Measurements from ENCODE around the gene DMRT3. TPM values are rescaled to one million over a fixed set of nuclear protein-coding genes. Genes with fewer than 3 reads are reported as not detected.

DMRT3 gene, protein sequence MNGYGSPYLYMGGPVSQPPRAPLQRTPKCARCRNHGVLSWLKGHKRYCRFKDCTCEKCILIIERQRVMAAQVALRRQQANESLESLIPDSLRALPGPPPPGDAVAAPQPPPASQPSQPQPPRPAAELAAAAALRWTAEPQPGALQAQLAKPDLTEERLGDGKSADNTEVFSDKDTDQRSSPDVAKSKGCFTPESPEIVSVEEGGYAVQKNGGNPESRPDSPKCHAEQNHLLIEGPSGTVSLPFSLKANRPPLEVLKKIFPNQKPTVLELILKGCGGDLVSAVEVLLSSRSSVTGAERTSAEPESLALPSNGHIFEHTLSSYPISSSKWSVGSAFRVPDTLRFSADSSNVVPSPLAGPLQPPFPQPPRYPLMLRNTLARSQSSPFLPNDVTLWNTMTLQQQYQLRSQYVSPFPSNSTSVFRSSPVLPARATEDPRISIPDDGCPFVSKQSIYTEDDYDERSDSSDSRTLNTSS
- not detected for total RNA-seq

DNA sequence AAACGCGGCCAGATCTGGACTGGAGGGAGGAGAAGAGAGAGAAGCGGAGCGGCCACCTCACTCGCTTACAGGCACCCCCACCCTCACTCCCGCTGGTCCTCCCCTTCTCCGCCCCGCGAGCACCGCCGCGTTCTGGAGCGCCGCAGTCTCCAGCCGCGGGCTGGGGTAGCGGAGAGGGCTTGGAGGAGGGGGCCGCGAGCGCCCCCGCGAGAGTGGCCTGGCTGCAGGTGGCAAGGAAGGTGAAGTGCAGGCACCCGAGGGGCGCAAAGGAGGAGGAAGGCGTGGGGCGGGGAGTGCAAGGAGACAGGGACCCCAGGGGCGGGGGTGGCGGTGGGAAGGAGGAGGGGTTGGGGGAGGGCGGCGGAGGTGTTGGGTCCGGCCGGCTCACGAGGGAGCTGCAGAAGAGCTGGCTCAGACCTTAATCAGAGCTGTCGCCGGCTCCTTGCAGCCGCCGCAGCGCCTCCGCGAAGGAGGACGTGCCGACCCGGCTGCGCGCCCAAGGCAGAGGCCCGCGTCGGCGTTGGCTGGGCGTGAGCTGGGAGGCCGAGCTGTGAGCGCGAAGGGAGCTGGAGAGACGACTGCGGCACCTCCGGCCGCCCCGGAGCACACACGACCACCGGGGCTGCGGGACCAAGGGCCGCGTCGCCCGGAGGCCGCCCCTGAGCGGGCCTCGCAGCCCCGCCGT is at the start of gene DMRT3:
TSS of gene DMRT3 (plus strand) at position 398 of the 685 bp plus-strand sequence. CDS start 347 bp downstream, outside the sequence.
- ChIA-PET CTCF (no interaction called here), POLR2A (no interaction called here)

DNA sequence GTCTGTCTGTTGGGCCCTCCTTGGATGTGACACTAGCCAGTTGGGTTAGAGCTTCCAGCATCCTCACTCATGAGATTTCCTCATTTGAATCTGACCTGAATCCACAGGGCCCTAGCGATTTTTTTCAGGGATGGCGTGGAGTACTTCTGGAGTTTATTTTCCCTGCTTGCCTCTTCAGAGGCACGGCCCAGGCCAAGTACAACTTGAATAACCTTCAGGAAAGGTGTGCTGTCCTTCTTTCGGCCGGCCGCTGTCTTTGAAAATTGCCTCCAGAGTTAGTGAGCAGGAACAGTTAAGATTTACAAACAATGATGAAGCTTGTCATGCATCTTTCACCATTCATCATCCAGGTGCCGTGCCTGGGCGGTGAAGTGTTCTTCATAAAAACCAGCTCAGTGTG is 49.5 kb upstream of the DMRT3 start:
- CTCF ChIA-PET: interaction anchor here (1.0 kb wide), 1 partner anchor 12 kb away, joined by 3 read pairs; no protein-coding TSS in a partner anchor

DNA sequence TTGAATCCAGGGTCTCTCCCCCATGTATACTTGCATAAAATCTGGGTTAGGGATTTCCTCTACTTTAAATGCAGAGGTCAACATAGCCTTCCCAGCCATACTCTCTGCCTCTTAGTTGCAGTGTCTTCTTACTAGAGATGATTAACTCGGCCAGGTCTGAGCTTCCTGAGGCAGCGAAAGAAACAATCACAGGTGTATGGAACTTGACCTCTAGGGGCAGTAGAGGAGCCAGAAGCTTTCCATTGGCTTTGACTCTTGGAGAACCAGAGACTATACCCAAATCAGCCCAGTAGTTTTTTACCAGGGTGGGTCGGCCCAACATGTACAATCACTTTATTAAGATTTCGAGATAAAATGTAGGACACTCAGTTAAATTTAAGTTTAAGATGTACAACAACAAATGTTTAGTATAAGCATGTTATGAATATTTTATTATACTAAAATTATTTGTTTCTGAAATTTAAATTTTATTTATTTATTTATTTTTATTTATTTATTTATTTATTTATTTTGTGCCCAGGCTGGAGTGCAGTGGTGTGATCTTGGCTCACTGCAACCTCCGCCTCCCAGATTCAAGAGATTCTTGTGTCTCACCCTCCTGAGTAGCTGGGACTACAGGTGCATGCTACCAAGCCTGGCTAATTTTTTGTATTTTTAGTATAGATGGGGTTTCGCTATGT is 48.0 kb upstream of the DMRT3 start:
- ChIA-PET CTCF (no interaction called here), POLR2A (no interaction called here)

More for the DNA sequence above, 49.5 kb upstream of the DMRT3 start:
- POLR2A ChIA-PET: no interaction called here

DNA sequence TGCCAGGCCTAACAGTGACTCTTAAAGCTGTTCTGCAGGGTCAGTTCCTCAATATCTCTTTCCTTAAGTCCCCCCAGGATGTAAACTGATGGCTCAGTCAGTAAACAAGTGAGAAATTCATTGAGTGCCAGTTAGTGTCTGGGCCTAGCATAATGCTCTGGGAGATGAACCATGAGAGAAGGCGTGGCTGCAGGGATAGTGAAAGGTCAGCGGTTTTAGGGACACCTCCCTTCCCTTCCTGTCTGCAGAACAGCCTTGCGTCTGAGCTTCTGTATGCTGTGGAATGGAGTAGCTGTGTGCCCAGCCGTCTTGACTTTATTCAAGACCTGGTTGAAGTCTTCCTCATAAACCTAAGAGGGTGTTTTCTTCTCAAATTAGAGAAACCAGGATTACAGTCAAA is 46.7 kb upstream of the DMRT3 start:
- CTCF ChIA-PET: no interaction called here
- POLR2A ChIA-PET: no interaction called here

DNA sequence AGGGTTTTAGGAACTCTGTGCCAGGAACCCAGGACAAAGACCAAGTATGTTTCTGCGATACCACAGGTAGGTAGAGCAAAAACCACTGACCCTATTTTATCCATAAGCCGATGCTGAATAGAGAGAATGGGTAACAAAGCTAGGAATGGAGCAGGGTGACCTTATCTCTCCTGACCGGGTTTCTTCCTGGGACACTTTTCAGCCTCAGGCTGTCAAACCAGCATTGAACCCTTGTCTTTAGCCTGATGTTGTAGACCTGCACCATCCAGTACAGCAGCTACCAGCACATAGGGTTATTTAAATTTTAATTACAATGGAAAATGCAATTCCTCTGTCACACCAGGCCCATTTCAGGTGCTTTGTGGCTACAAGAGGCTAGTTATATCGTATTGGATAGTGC is 43.1 kb upstream of the DMRT3 start:
- POLR2A ChIA-PET: no interaction called here
- CTCF ChIA-PET: interaction anchor here (0.7 kb wide), 1 partner anchor 447 kb away, joined by 3 read pairs; no protein-coding TSS in a partner anchor

DNA sequence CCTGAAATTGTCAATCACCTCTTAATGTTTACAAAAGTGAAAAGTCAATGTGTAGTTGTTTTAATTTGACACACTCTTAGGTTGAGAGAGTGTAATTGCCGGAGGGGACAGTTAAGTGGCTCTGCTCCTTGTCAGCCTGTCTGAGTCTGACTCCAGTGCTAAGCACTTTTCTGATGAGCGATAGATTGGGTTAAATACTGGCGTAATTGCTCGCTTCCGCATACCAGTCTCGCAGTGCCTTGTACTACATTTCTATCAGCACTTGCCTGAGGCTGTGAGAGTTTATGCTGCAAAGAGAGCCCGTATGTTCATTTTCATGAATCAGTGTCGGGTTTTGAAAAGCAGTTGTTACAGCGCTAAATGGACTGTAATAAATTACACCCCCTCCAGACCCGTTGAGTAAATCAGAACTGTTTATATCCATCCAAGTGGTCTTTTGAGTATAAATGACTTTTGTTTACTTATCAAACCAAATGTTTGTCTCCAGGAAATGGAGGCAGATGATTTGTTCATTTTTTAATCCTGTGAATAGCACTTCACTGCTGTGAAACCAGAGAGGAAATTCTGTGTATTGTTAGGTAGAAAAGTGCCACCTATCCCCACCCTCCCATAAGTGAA is 41.0 kb upstream of the DMRT3 start:
- CTCF ChIA-PET: no interaction called here

DNA sequence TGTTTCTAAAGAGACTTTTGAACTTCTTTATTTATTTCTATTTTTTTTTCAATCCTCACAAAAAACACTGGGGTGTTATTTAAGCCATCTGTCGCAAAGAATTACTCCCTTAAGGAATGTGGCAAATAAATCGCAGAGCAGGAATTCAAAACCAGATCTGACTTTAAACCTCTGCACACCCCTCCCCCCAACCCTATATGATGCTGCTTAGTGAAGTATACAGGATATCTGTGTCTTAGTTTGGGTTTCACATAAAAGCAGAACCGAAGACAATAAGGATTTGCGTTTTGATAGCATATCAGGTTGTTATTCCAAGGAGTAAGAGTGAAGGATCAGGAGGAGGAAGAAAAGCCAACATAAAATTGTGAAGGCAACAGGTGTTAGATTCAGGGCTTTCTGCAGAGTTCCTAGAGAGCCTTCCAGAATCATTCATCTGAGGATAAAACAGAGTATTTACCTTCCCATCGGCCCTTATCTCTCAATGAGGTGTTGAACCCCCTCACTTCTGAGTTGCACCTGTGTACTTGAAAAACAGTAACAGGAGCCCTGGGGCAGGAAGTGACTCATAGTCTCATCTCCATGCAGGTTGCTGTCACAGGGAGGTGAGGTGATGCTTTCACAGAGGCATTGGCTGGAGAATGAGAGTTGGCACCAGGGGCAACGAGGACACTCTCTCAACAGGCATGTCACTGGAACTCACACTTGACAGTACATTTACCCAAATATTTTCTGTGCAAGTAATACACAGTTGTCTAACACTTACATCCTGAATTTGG is 33.5 kb upstream of the DMRT3 start:
- ChIA-PET POLR2A (no interaction called here), CTCF (no interaction called here)

More for the DNA sequence above, 41.0 kb upstream of the DMRT3 start:
- POLR2A ChIA-PET: no interaction called here

DNA sequence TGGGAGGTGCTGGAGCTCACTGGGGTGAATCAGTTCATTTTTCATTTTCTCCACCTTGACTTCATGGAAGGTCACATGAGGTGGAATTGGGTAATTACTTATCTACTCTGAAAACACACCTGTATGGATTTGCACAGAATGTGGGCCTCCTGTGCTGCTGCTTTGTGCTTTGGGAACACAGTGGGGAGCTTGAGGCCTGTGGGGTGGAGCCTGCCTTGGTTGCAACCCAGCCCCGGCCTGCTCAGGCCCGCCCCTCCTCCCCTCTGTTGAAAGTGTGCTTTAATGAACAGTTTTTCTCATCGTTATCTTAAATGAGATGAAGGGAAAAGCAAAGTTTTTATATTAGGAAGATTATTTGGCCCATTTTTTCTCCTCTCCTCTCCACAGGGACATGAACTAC is 28.5 kb upstream of the DMRT3 start:
- ChIA-PET CTCF (no interaction called here), POLR2A (no interaction called here)

DNA sequence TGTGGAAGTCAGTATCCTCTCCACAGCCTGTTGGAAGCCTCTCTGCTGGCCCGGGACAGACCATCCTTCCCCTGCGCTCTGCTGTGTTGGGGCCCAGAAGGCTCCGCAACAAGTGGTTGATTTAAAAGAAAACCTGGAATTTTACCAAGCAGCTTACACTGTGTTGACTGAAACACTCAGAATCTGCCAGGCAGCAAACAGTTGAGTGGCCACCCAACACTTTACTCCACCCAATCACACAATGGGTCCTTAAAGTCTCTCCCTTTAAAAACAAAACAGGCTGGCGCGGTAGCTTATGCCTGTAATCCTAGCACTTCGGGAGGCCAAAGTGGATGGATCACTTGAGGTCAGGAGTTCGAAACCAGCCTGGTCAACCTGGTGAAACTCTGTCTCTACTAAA is 28.0 kb upstream of the DMRT3 start:
- POLR2A ChIA-PET: no interaction called here
- CTCF ChIA-PET: no interaction called here

DNA sequence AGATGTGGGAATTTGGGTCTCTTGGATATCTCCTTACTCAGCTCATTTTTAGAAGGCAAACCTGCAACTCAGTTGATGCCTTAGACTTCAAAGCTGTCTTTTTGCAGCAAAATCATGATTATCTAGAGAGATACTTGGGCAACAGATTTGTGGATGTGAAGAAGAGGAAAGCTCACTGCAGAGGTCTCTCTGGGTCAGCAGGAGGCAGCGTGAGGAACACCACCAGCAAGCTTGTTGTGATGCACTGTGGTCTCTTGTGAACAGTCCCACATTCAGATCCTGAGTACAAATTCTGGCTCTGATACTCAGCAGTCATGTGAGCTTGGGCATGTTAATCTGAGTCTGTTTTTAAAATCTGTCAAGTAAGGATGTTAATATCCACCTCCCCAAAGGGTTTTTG is 26.3 kb upstream of the DMRT3 start:
- POLR2A ChIA-PET: no interaction called here

DNA sequence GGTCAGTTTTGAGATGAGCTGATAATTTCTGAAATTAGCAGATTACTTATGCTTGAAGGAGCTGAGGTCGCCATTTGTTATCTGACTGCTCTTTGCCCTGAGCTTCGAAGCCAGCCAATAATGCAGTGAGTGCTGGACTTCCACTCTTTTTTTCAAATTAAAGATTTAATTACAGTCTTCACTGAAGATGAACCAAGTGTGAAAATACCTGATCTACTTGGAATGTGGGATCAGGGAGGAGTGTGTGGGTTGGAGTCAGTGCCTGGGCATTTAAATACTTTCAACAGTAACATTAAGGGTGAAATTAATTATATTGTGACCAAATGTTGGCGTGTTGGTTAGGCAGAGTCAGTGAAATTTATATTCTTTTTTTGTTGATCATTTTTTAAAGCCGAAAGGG is 23.9 kb upstream of the DMRT3 start:
- CTCF ChIA-PET: no interaction called here
- POLR2A ChIA-PET: no interaction called here

More for the DNA sequence above, 26.3 kb upstream of the DMRT3 start:
- CTCF ChIA-PET: no interaction called here

DNA sequence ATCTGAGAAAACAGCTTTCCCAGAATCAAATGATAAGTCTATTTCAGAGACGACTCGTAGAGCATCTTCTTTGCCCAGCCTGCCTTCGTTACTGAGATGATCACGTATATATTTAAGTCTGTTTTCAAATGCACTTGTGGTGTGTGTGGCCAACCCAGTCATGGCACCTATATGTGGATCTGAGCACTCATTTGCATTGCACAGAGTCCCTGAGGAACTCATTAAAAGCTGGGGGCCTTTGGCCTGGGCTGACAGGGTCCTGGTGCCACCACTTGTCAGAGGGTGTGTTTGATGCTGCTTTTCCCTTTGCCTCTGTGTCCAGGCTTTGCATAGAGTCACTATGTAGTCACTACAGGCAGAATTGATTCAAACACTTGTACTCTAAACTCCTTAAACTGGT is 17.4 kb upstream of the DMRT3 start:
- ChIA-PET POLR2A (no interaction called here), CTCF (no interaction called here)

DNA sequence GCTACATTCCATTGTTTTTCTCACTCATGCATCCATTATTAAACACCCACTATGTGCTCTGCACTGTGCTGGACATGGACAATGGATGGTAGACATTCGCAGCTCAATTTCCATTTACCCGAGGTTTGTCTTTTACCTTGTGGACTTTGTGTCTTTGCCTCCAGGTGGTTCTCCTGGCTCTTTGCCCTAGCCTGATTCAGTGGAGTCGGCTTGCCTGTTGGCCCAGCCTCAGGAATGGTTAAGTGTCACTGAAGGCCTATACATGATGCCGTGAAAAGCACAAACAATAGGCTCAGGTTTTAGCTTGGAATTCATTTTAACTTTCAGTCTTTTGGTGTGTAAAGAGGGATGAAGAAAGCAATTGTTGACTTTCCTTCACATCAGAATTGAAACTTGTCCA is 16.5 kb upstream of the DMRT3 start:
- POLR2A ChIA-PET: no interaction called here
- CTCF ChIA-PET: no interaction called here

DNA sequence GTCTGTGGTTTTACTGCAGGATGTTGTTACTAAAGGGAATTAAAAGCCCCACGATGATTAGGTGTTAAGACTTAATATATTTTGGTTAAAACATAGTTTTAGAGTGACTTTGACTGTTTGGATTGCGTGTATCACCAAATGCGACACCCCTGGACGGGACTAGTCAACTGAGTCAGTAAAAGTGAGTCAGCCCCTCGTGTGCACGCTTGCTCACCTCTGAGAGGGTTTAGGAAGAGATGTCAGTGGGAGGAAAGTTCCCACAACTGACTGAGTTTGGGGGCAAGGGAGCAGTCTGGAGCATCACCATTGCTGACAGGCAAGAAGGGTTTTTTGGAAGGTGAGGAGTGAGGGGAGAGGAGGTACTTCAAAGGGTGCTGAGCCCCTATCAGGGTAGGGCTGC is 14.4 kb upstream of the DMRT3 start:
- CTCF ChIA-PET: no interaction called here
- POLR2A ChIA-PET: no interaction called here

DNA sequence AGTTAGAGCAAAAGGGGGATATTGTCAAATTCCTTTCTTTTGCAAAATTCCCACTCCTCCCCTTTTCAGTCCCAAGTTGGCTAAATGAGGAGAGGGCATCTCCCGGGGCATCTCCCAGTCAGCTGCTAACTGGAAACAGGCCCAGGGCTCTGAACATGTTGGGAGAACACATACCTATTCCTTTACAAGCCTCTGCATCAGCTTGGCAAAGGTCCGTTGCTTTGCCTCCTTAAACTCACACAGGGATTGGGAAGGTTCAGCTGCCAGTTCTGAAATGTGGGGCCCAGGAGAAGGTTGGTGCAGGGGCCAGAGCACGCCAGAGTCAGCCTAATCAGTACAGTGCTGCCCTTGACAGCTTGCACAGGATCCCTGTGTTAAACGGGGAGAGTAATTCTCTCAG is 11.0 kb upstream of the DMRT3 start:
- POLR2A ChIA-PET: no interaction called here
- CTCF ChIA-PET: no interaction called here

DNA sequence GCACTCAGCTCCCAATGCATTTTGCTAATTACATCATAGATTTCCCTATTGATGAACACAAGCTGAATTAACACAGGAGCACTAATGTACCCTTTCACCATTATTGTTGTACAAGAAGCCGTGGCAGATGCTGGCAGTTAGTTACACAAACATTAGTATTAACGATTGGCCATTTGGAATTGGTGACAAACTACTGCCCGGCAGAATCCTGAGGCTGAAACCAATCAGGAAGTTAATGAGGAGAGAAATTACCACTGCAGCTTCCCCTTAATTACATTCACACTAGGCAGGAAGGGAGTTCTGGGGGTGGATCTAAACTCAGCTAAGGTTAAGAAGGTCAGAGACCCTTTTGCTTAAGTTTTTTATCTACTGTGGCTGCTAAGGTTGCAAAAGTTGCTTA is 9.6 kb upstream of the DMRT3 start:
- ChIA-PET CTCF (no interaction called here), POLR2A (no interaction called here)

DNA sequence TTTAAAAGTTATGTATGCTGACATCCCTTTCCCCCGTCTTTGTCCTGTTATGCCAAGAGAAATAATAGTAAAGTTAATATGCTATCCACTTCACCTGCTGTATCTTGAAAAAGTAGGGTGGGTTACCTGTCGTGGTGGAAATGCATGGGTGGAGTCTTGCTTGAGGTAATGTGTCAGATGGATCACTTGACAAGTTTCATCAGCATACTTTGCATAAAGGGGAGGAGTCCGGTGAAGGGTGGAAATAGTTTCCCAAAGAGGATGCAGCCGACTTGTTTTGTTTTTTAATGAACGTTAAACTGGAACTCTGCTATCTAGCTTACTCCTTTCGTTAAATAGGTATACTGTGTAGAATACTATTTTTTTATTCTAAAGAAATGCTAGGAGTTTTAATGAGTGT is 9.0 kb upstream of the DMRT3 start:
- ChIA-PET POLR2A (no interaction called here), CTCF (no interaction called here)

DNA sequence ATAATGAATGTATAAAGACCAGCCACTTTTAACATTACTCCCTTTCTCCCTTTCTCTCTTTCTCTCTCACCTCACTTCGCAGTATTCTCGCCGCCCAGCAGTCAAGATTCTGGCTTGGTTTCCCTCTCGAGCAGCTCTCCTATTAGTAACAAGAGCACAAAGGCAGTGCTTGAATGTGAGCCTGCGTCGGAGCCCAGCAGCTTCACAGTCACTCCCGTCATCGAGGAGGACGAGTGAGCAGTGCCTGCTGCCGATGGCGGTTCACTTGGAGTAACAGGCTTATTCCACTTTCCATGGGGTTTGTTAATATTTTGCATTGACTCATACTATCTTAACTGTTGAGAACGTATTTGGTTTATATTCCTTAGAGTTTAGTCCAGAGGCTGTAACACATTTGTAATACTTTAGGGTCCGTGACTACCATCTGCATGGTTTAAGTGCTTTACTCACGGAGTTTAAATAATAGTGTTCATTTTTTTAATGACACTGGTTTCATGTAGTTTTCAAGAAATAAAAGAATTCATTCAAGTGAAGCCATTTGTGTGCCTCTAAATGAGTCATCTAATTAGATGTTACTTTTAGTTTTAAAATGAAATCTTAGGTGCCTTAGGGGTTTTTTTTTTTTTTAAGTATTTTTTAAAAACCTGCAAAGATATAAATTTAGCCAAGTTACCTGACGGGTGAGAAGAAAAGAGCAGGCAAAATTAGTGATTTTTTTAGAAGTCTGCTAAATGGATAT is 8.4 kb upstream of the DMRT3 start:
- CTCF ChIA-PET: no interaction called here
- POLR2A ChIA-PET: no interaction called here
